GM12878 (cell line): ENCODE results near the gene NLGN2. TPM values are rescaled to one million over a fixed set of nuclear protein-coding genes. Genes with fewer than 3 reads are reported as not detected.
A peak's percentile ranks its signal among the peaks of the same experiment; 100 is the strongest.

Experiments used
- ATAC-seq: fragments of 200-7000 bp; cut with Tn5 transposase; 3 replicates; pipeline ENCODE4 v1.9.1; 2020; ENCODE audit warnings: mild to moderate bottlenecking, moderate library complexity
- BruUV-seq: library from RNA; stranded (reverse); fragments of 400-500 nt; replicated peaks from 2 replicates; lab custom pipeline; 2021; lab: Mats Ljungman, UMichigan
- CTCF ChIA-PET: fragments of 300-600 bp; sonication (Branson Sonifier 250); formaldehyde crosslinking; extraction: SDS; loops from one replicate; lab custom pipeline; 2021; ENCODE audit warnings: inconsistent platforms; lab: Yijun Ruan, JAX
- POLR2A ChIA-PET: fragments of 350-600 bp; formaldehyde crosslinking; extraction: SDS; loops from one replicate; lab custom pipeline; 2021; ENCODE audit warnings: inconsistent platforms; lab: Charles Lee
- RAD21 ChIA-PET: fragments of 300-600 bp; sonication (Branson Sonifier 250); formaldehyde crosslinking; loops from one replicate; lab custom pipeline; 2023; ENCODE audit warnings: antibody characterized with exemption; ENCODE audit not compliant: unreplicated experiment; lab: Charles Lee
- SMC1A ChIA-PET: fragments of 300-600 bp; sonication (Branson Sonifier 250); formaldehyde crosslinking; loops from one replicate; lab custom pipeline; 2023; ENCODE audit not compliant: unreplicated experiment, uncharacterized antibody; lab: Charles Lee
- DNase-seq: peaks from one replicate; pipeline ENCODE4 v3.0.0-alpha.2; 2011; ENCODE audit warnings: low read depth, low spot score
- FAIRE-seq: peaks from 3 replicates; lab custom pipeline; 2011; peaks lifted over from hg19 to GRCh38; lab: Jason Lieb, UNC
- H2AFZ ChIP-seq: 2 replicates; pipeline ENCODE4 v1.6.0; 2011; ENCODE audit warnings: low read depth, low read length, control low read depth; ENCODE audit not compliant: control insufficient read depth
- H3K27ac ChIP-seq: 2 replicates; pipeline ENCODE4 v1.5.1; 2011; ENCODE audit warnings: control low read depth; ENCODE audit not compliant: control insufficient read depth, insufficient read depth
- H3K27me3 ChIP-seq, 2 experiments: replicated peaks in 1 of 2; 2 replicates each; pipeline versions ENCODE4 v1.6.0 to v1.6.1; 2011; ENCODE audit warnings: low read length in 1 of 2; ENCODE audit not compliant: control insufficient read depth in 2 of 2, insufficient read depth in 2 of 2
- H3K36me3 ChIP-seq, 2 experiments: 2 replicates each; pipeline ENCODE4 v1.5.1; 2011; ENCODE audit warnings: low read length in 1 of 2; ENCODE audit not compliant: control insufficient read depth in 2 of 2, insufficient read depth in 2 of 2
- H3K4me1 ChIP-seq: 2 replicates; pipeline ENCODE4 v1.6.1; 2011; ENCODE audit warnings: mild to moderate bottlenecking, low read length, moderate library complexity, mixed read lengths; ENCODE audit not compliant: control insufficient read depth, insufficient read depth
- H3K4me2 ChIP-seq: 2 replicates; pipeline ENCODE4 v1.6.0; 2011; ENCODE audit warnings: control low read depth; ENCODE audit not compliant: control insufficient read depth, insufficient read depth
- H3K4me3 ChIP-seq: fragments of 200-600 bp; sonication (generic); 2 replicates; pipeline ENCODE4 v1.5.1; 2016
- H3K79me2 ChIP-seq: 2 replicates; pipeline ENCODE4 v1.6.0; 2011; ENCODE audit warnings: low read length; ENCODE audit not compliant: control insufficient read depth, insufficient read depth
- H3K9ac ChIP-seq: 2 replicates; pipeline ENCODE4 v1.8.0; 2011; ENCODE audit warnings: low read length, control low read depth, mixed read lengths; ENCODE audit not compliant: control insufficient read depth, insufficient read depth
- H3K9me3 ChIP-seq: replicated peaks from 3 replicates; pipeline ENCODE4 v1.5.1; 2011; ENCODE audit warnings: mild to moderate bottlenecking, low read length; ENCODE audit not compliant: control insufficient read depth, insufficient read depth
- H4K20me1 ChIP-seq: 2 replicates; pipeline ENCODE4 v1.6.0; 2011; ENCODE audit not compliant: control insufficient read depth, insufficient read depth
- HDAC2 ChIP-seq: fragments of 200-600 bp; sonication (generic); IDR thresholded peaks from 2 replicates; pipeline ENCODE4 v1.6.1; 2017
- MTA2 ChIP-seq: fragments of 450-650 bp; IDR thresholded peaks from 2 replicates; pipeline ENCODE4 v1.6.1; 2016; ENCODE audit warnings: low read depth, mild to moderate bottlenecking, moderate library complexity
- NR2C2 ChIP-seq: IDR thresholded peaks from 2 replicates; pipeline ENCODE4 v1.6.1; 2011; ENCODE audit warnings: borderline replicate concordance, low read depth; ENCODE audit not compliant: control insufficient read depth, insufficient read length
- SKIL ChIP-seq: fragments of 450-650 bp; IDR thresholded peaks from 2 replicates; pipeline ENCODE4 v1.6.1; 2017; ENCODE audit warnings: mild to moderate bottlenecking, low read depth, inconsistent platforms; ENCODE audit not compliant: poor library complexity, severe bottlenecking
- SUZ12 ChIP-seq: fragments of 200-600 bp; sonication (generic); IDR thresholded peaks from one replicate; pipeline ENCODE4 v1.6.1; 2018; ENCODE audit warnings: antibody characterized with exemption, mild to moderate bottlenecking; ENCODE audit not compliant: unreplicated experiment
- TCF3 ChIP-seq: IDR thresholded peaks from 2 replicates; pipeline ENCODE4 v1.6.1; 2012; ENCODE audit warnings: low read depth, mild to moderate bottlenecking, low read length, borderline replicate concordance; ENCODE audit not compliant: insufficient read depth
- WGBS: methylation state at CpG from one replicate; pipeline ENCODE4 v1.1.6; 2016; ENCODE audit warnings: low lambda C conversion rate; ENCODE audit not compliant: insufficient replicate concordance, insufficient coverage; ENCODE audit errors: missing lambda C conversion rate; 5-methylcytosine and 5-hydroxymethylcytosine counted together
- in situ Hi-C: fragments of 300-500 bp; cut with MboI; formaldehyde crosslinking; loops from 9 replicates; pipeline ENCODE4 v1.14.3; 2018; ENCODE audit warnings: mixed read lengths
- intact Hi-C: fragments of 100-400 bp; cut with micrococcal nuclease; formaldehyde crosslinking; loops from one replicate; pipeline ENCODE4 v1.14.2; 2022; ENCODE audit not compliant: unreplicated experiment
- polyA plus RNA-seq, 11 experiments: library from polyadenylated mRNA; depleted of rRNA in 4 of 11; unstranded in 6 of 11; stranded (reverse) in 5 of 11; fragments of >200 nt; fragmentation: Nextera tagmentation in 4 of 11; fragmentation: Illumina TruSeq in 1 of 11; extraction: Ambion mirVana in 4 of 11; extraction: Trizol in 1 of 11; gene quantifications; 1 replicate in 1 of 11; 2 replicates in 10 of 11; pipeline versions ENCODE4 v1.2.1 to v1.2.3, GENCODE V29; 2011 to 2016; ENCODE audit warnings: inconsistent platforms in 2 of 11, missing spikeins in 2 of 11, low read depth in 1 of 11
- total RNA-seq, 4 experiments: library from RNA; depleted of rRNA in 3 of 4; stranded (reverse); fragments of >200 nt in 3 of 4; fragmentation: Illumina TruSeq in 1 of 4; extraction: Trizol in 1 of 4; gene quantifications; 2 replicates each; pipeline versions ENCODE4 v1.2.1 to v1.2.3, GENCODE V29; 2013 to 2021

NLGN2 gene
- total and polyA plus RNA-seq, 10 of the 15 experiments (the other 5 are each of a cell fraction or from before 2014, with no cell fraction given) = 0.02 to 0.87 (median 0.11) TPM; not detected in 2

DNA sequence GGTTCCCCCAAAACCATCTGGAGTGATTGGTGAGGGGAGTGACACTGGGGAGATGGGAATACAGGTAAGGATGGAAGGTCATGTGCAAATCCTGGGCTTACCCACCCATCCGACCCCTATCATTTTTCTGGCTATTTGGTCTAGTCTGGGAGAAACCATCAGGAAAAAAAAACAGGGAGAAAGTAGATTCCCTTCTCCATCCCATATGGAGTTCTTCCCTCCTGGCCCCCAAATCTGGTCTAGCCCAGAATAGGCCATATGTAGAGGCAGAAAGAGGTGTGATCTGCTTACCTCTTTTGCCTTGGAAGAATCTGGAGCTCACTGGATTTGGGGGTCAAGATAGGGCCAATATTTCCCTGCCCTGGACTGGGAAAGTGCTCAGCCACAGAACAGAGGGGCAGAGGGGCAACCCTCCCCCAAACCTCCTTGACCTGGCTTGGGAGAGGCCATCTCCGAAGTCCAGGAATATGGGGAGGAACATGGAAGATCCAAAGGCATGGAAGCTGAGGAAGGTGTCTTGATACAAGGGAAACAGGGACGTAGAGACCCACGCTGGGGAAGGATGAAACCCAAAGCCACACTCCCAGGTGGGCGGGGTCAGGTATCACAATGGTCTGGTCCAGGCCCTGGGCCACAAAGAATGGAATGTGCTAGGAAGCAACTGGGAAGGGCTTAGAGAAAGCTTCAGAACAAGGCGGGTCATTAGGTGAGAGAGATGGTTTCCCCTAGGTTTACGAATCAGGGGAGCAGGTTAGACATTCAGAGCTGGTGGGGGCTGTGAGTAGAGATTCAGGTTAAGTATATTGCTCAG is 53.4 kb downstream of the NLGN2 start:
- TF ChIP-seq HDAC2 = no peak
- TF ChIP-seq MTA2 = no peak
- no peak for TF ChIP-seq TCF3
- no peak for TF ChIP-seq NR2C2
- TF ChIP-seq SUZ12 = no peak
- TF ChIP-seq SKIL = no peak
- TF ChIP-seq, all 136 proteins: peak for 0
- no peak for FAIRE-seq

More for the DNA sequence above, 53.4 kb downstream of the NLGN2 start:
- intact Hi-C loops (no loop called here), in situ Hi-C loops (no loop called here)
- H2AFZ ChIP-seq = no peak overlapping the region
- peaks cover 2% of the 10 kb centered on the region; the same call in 1 of the 2 replicates for H3K79me2 ChIP-seq
- H3K9me3 ChIP-seq = no peaks in the 10 kb centered on the region
- no peaks in the 10 kb centered on the region for H3K27me3 ChIP-seq
- POLR2A ChIA-PET = interaction anchor here (0.7 kb wide), 1 partner anchor 15 kb away, joined by 3 read pairs; no protein-coding TSS in a partner anchor
- WGBS = 88% methylated on average over 7 of the region's 7 CpGs
- H3K36me3 ChIP-seq = peaks cover 3 to 4% of the 10 kb centered on the region in 2 experiments; a peak in 3 of 4 replicates
- H3K4me2 ChIP-seq = no peak overlapping the region
- H3K27ac ChIP-seq = no peak overlapping the region
- H3K4me3 ChIP-seq = no peak overlapping the region
- SMC1A ChIA-PET = no interaction called here
- peaks cover 3% of the 10 kb centered on the region; the same call in 1 of the 2 replicates for H3K4me1 ChIP-seq
- H3K9ac ChIP-seq = no peak overlapping the region
- RAD21 ChIA-PET = no interaction called here
- no peak for ATAC-seq
- CTCF ChIA-PET = no interaction called here
- TSS peak; percentile 40 for BruUV-seq
- DNase-seq = no peak
- H4K20me1 ChIP-seq = no peaks in the 10 kb centered on the region
